ENCODE measurements around the gene CEP70.
"Not testable (repeated sequence)": the region's sequence is repeated elsewhere in the genome, so short reads cannot be mapped to it uniquely, and the experiment has no call there.

The CEP70 gene

GRCh38 chr3:138513090-138513843 is 80.8 kb downstream of the CEP70 start:
- DNase-seq (ENCODE audit: low read depth in 2 of 2, low spot score in 1 of 2): no peak

GRCh38 chr3:138511945-138512344 is 82.1 kb downstream of the CEP70 start:
- no peak for DNase-seq (ENCODE audit: low read depth in 2 of 2, low spot score in 1 of 2)

- DNase-seq (ENCODE audit: low read depth in 2 of 2, low spot score in 1 of 2): no peak
These were observed 84.5 kb downstream of the CEP70 start for GRCh38 chr3:138509586-138509985.

- DNase-seq (ENCODE audit: low read depth in 2 of 2, low spot score in 1 of 2): no peak
These were observed 86.5 kb downstream of the CEP70 start for GRCh38 chr3:138507524-138507923.

GRCh38 chr3:138498991-138499390 is 95.1 kb downstream of the CEP70 start:
- DNase-seq (ENCODE audit: low read depth in 2 of 2, low spot score in 1 of 2): no peak

GRCh38 chr3:138497851-138498250 is 96.2 kb downstream of the CEP70 start:
- DNase-seq (ENCODE audit: low read depth in 2 of 2, low spot score in 1 of 2): no peak

- DNase-seq (ENCODE audit: low read depth in 2 of 2, low spot score in 1 of 2): no peak
These were observed 97.0 kb downstream of the CEP70 start for GRCh38 chr3:138497021-138497420.

GRCh38 chr3:138496436-138496835 is 97.6 kb downstream of the CEP70 start:
- no peak for DNase-seq (ENCODE audit: low read depth in 2 of 2, low spot score in 1 of 2)

GRCh38 chr3:138495638-138496037 is 98.4 kb downstream of the CEP70 start:
- not testable (repeated sequence) for DNase-seq (ENCODE audit: low read depth in 2 of 2, low spot score in 1 of 2)

- DNase-seq (ENCODE audit: low read depth in 2 of 2, low spot score in 1 of 2): no peak
These were observed 99.5 kb downstream of the CEP70 start for GRCh38 chr3:138494607-138494929.

GRCh38 chr3:138493804-138494606 is 100.1 kb downstream of the CEP70 start:
- no peak for DNase-seq (ENCODE audit: low read depth in 2 of 2, low spot score in 1 of 2)

- no peak for DNase-seq (ENCODE audit: low read depth in 2 of 2, low spot score in 1 of 2)
These were observed 100.9 kb downstream of the CEP70 start for GRCh38 chr3:138492980-138493675.

- DNase-seq (ENCODE audit: low read depth in 2 of 2, low spot score in 1 of 2): no peak
These were observed 102.1 kb downstream of the CEP70 start for GRCh38 chr3:138491971-138492370.

GRCh38 chr3:138486580-138486979 is 107.5 kb downstream of the CEP70 start:
- not testable (repeated sequence) for DNase-seq (ENCODE audit: low read depth in 2 of 2, low spot score in 1 of 2)

GRCh38 chr3:138484672-138485071 is 109.4 kb downstream of the CEP70 start:
- not testable (repeated sequence) for DNase-seq (ENCODE audit: low read depth in 2 of 2, low spot score in 1 of 2)

- DNase-seq (ENCODE audit: low read depth in 2 of 2, low spot score in 1 of 2): no peak
These were observed 114.6 kb downstream of the CEP70 start for GRCh38 chr3:138479438-138479863.

GRCh38 chr3:138477801-138478200 is 116.3 kb downstream of the CEP70 start:
- DNase-seq (ENCODE audit: low read depth in 2 of 2, low spot score in 1 of 2): no peak

GRCh38 chr3:138477120-138477519 is 116.9 kb downstream of the CEP70 start:
- no peak for DNase-seq (ENCODE audit: low read depth in 2 of 2, low spot score in 1 of 2)

GRCh38 chr3:138476526-138476925 is 117.5 kb downstream of the CEP70 start:
- DNase-seq (ENCODE audit: low read depth in 2 of 2, low spot score in 1 of 2): no peak

- DNase-seq (ENCODE audit: low read depth in 2 of 2, low spot score in 1 of 2): no peak
These were observed 119.9 kb downstream of the CEP70 start for GRCh38 chr3:138474163-138474562.

GRCh38 chr3:138473391-138473790 is 120.7 kb downstream of the CEP70 start:
- DNase-seq (ENCODE audit: low read depth in 2 of 2, low spot score in 1 of 2): no peak

Measured in stimulated activated CD8-positive, alpha-beta memory T cell treated with anti-CD3 and anti-CD28 coated beads, Interleukin-4, amount 100 ng/mL, for 4 hours (primary cell).